HepG2 (cell line): Measurements from ENCODE around the gene PDE1C. TPM values are rescaled to one million over a fixed set of nuclear protein-coding genes. Genes with fewer than 3 reads are reported as not detected.

Experiments
- ATAC-seq: fragments of 200-7000 bp; cut with Tn5 transposase; 3 replicates; pipeline ENCODE4 v1.9.1; 2020; ENCODE audit warnings: mild to moderate bottlenecking, moderate library complexity
- BruUV-seq: library from RNA; stranded (reverse); fragments of 400-500 nt; replicated peaks from 2 replicates; lab custom pipeline; 2021; lab: Mats Ljungman, UMichigan
- CTCF ChIA-PET: fragments of 300-600 bp; formaldehyde crosslinking; extraction: SDS; loops from one replicate; lab custom pipeline; 2021; ENCODE audit warnings: low total read pairs, inconsistent platforms, low intra/inter-chr PET ratio; lab: Yijun Ruan, JAX
- POLR2A ChIA-PET: fragments of 350-600 bp; sonication (Branson Sonifier 250); formaldehyde crosslinking; loops from one replicate; lab custom pipeline; 2020; ENCODE audit warnings: antibody characterized with exemption, inconsistent platforms; lab: Yijun Ruan, JAX
- DNase-seq: peaks from one replicate; pipeline ENCODE4 v3.0.0-alpha.2; 2015; ENCODE audit warnings: low spot score
- FAIRE-seq: peaks from 3 replicates; lab custom pipeline; 2011; peaks lifted over from hg19 to GRCh38; lab: Jason Lieb, UNC
- H2AFZ ChIP-seq: one replicate; pipeline ENCODE4 v1.6.1; 2011; ENCODE audit warnings: low read length, inconsistent platforms
- H3K27ac ChIP-seq: fragments of 300-600 bp; 3 replicates; pipeline ENCODE4 v1.8.0; 2011; ENCODE audit warnings: mixed run types, mild to moderate bottlenecking, mixed read lengths, low read length, inconsistent platforms; ENCODE audit not compliant: insufficient read depth; ENCODE audit errors: extremely low read length
- H3K27me3 ChIP-seq, 2 experiments: fragments of 200-600 bp in 1 of 2; 2 replicates in 1 of 2; 3 replicates in 1 of 2; pipeline versions ENCODE4 v1.6.0 to v1.8.0; 2011; ENCODE audit warnings: low read length in 2 of 2, mild to moderate bottlenecking in 2 of 2, moderate library complexity in 2 of 2, inconsistent platforms in 1 of 2; ENCODE audit not compliant: insufficient read depth in 2 of 2, control insufficient read depth in 1 of 2
- H3K36me3 ChIP-seq, 2 experiments: fragments of 200-600 bp in 1 of 2; replicated peaks in 1 of 2; 2 replicates in 1 of 2; 3 replicates in 1 of 2; pipeline versions ENCODE4 v1.5.1 to v1.8.0; 2011; ENCODE audit warnings: low read length in 2 of 2, inconsistent platforms in 1 of 2; ENCODE audit not compliant: insufficient read depth in 2 of 2, control insufficient read depth in 1 of 2
- H3K4me1 ChIP-seq: 2 replicates; pipeline ENCODE4 v1.5.1; 2012; ENCODE audit warnings: low read length, inconsistent platforms; ENCODE audit not compliant: insufficient read depth
- H3K4me2 ChIP-seq: 2 replicates; pipeline ENCODE4 v1.6.0; 2011; ENCODE audit warnings: low read depth, low read length, inconsistent platforms
- H3K4me3 ChIP-seq, 3 experiments: fragments of 200-600 bp in 1 of 3; sonication (generic), shearing (Covaris generic) in 1 of 3; replicated peaks in 1 of 3; 2 replicates each; pipeline ENCODE4 v1.5.1; 2011 to 2016; ENCODE audit warnings: low read length in 3 of 3, inconsistent platforms in 2 of 3, low read depth in 2 of 3, mild to moderate bottlenecking in 2 of 3, control low read depth in 1 of 3, mixed read lengths in 1 of 3; ENCODE audit not compliant: insufficient read depth in 1 of 3
- H3K79me2 ChIP-seq: one replicate; pipeline ENCODE4 v1.6.1; 2011; ENCODE audit warnings: low read length, inconsistent platforms; ENCODE audit not compliant: insufficient read depth
- H3K9ac ChIP-seq: 2 replicates; pipeline ENCODE4 v1.6.0; 2011; ENCODE audit warnings: mild to moderate bottlenecking, low read depth, low read length, inconsistent platforms; ENCODE audit not compliant: insufficient read depth
- H3K9me3 ChIP-seq: 2 replicates; pipeline ENCODE4 v1.5.1; 2012; ENCODE audit warnings: mild to moderate bottlenecking, low read length
- H4K20me1 ChIP-seq: 2 replicates; pipeline ENCODE4 v1.6.0; 2011; ENCODE audit warnings: inconsistent platforms, mild to moderate bottlenecking, low read length, moderate library complexity; ENCODE audit not compliant: insufficient read depth
- CBX1 ChIP-seq: IDR thresholded peaks from one replicate; pipeline ENCODE4 v1.6.1; 2016; ENCODE audit warnings: antibody characterized with exemption, low read depth
- RCOR2 ChIP-seq: IDR thresholded peaks from 2 replicates; pipeline ENCODE4 v1.6.1; 2016; ENCODE audit warnings: missing biosample characterization, missing genetic modification reagents
- SIN3B ChIP-seq: fragments of 150-350 bp; IDR thresholded peaks from 2 replicates; pipeline ENCODE4 v1.6.1; 2014; ENCODE audit warnings: low read length
- ZBTB42 ChIP-seq: sonication (generic); formaldehyde crosslinking; IDR thresholded peaks from 2 replicates; pipeline ENCODE4 v1.5.0; 2020; ENCODE audit warnings: mild to moderate bottlenecking, missing genetic modification reagents
- ZFX ChIP-seq: sonication (generic); formaldehyde crosslinking; IDR thresholded peaks from 2 replicates; pipeline ENCODE4 v1.4.0; 2020; ENCODE audit warnings: mild to moderate bottlenecking, low read depth, missing genetic modification reagents, moderate library complexity
- ZNF333 ChIP-seq: sonication (generic); formaldehyde crosslinking; IDR thresholded peaks from 2 replicates; pipeline ENCODE4 v1.4.0; 2020; ENCODE audit warnings: mild to moderate bottlenecking, missing genetic modification reagents, borderline replicate concordance
- ZNF337 ChIP-seq: sonication (generic); formaldehyde crosslinking; IDR thresholded peaks from 2 replicates; pipeline ENCODE4 v1.5.1; 2020; ENCODE audit warnings: missing genetic modification reagents, low read depth, mild to moderate bottlenecking, borderline replicate concordance
- ZNF343 ChIP-seq: sonication (generic); formaldehyde crosslinking; IDR thresholded peaks from 2 replicates; pipeline ENCODE4 v1.4.0; 2020; ENCODE audit warnings: mild to moderate bottlenecking, missing genetic modification reagents
- WGBS: methylation state at CpG from one replicate; pipeline ENCODE4 v1.1.6; 2017; ENCODE audit warnings: low lambda C conversion rate; 5-methylcytosine and 5-hydroxymethylcytosine counted together
- in situ Hi-C: cut with HindIII; loops from 2 replicates; pipeline ENCODE4 v1.10.0; 2017; ENCODE audit warnings: low pct_unique_long_range_greater_than_20kb; ENCODE audit not compliant: extremely low pct_ligation_motif_present
- intact Hi-C: fragments of 100-400 bp; cut with micrococcal nuclease; formaldehyde crosslinking; loops from one replicate; pipeline ENCODE4 v1.10.0; 2022; ENCODE audit not compliant: unreplicated experiment
- polyA plus RNA-seq, 8 experiments: library from polyadenylated mRNA; depleted of rRNA in 3 of 8; stranded (reverse) in 7 of 8; unstranded in 1 of 8; fragments of >200 nt; fragmentation: Illumina TruSeq in 4 of 8; extraction: Trizol in 4 of 8; gene quantifications; 2 replicates each; pipeline versions ENCODE4 v1.2.1 to v1.2.3, GENCODE V29; 2011 to 2016; ENCODE audit warnings: low read depth in 4 of 8, missing spikeins in 1 of 8, mixed read lengths in 1 of 8; ENCODE audit not compliant: insufficient read depth in 1 of 8
- total RNA-seq, 5 experiments: library from RNA; depleted of rRNA; stranded (reverse); fragments of >200 nt; fragmentation: Illumina TruSeq; extraction: Trizol; gene quantifications; 2 replicates each; pipeline ENCODE4 v1.2.3, GENCODE V29; 2016; ENCODE audit warnings: low read depth in 1 of 5
- TF ChIP-seq, protein P1 (sequence below): sonication (generic); formaldehyde crosslinking; conservative IDR thresholded peaks from 2 replicates; pipeline ENCODE4 v1.4.0; 2020; ENCODE audit warnings: mild to moderate bottlenecking, missing genetic modification reagents, moderate library complexity
- TF ChIP-seq, protein P2 (sequence below): sonication (generic); formaldehyde crosslinking; IDR thresholded peaks from 2 replicates; pipeline ENCODE4 v1.4.0; 2020; ENCODE audit warnings: missing genetic modification reagents, borderline replicate concordance
- TF ChIP-seq, protein P3 (sequence below): sonication (generic); formaldehyde crosslinking; IDR thresholded peaks from 2 replicates; pipeline ENCODE4 v1.4.0; 2020; ENCODE audit warnings: low read depth, missing genetic modification reagents

The PDE1C gene
- total and polyA plus RNA-seq, 2 of the 13 experiments (the other 11 are each of a cell fraction or from before 2014, with no cell fraction given), result not detected

DNA sequence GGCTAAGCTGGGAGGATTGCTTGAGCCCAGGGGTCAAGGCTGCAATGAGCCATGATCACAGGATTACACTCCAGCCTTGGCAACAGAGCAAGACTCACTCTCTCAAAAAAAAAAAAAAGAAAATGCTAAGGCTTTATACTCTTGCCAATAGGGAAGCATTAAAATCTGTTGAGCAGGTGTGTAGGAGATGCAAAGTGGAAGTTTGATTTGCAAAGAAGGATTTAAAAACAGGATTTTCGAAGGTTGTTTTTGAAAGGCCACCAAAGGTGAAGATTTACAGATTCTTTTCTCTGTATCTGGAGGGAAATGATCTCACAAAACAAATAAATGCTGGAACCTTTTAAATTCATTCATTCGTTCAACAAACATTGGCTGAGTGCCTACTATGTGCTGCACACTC lies 8.6 kb upstream of the PDE1C start:
- ATAC-seq (no peak), FAIRE-seq (no peak)
- H3K27me3 ChIP-seq, result no peaks in the 10 kb centered on the region
- POLR2A ChIA-PET, result no interaction called here
- no peak overlapping the region for H3K27ac ChIP-seq
- no peaks in the 10 kb centered on the region for H3K36me3 ChIP-seq
- H3K4me1 ChIP-seq, result no peaks in the 10 kb centered on the region
- H3K9me3 ChIP-seq, result no peaks in the 10 kb centered on the region
- no peak overlapping the region for H3K9ac ChIP-seq
- TF ChIP-seq SIN3B (no peak), ZNF343 (CRISPR knock-in tag) (no peak), ZFX (CRISPR knock-in tag) (no peak), ZNF337 (CRISPR knock-in tag) (no peak), ZNF333 (no peak), CBX1 (no peak), ZBTB42 (CRISPR knock-in tag) (no peak), RCOR2 (CRISPR knock-in tag) (no peak)
- TF ChIP-seq, protein P1, sequence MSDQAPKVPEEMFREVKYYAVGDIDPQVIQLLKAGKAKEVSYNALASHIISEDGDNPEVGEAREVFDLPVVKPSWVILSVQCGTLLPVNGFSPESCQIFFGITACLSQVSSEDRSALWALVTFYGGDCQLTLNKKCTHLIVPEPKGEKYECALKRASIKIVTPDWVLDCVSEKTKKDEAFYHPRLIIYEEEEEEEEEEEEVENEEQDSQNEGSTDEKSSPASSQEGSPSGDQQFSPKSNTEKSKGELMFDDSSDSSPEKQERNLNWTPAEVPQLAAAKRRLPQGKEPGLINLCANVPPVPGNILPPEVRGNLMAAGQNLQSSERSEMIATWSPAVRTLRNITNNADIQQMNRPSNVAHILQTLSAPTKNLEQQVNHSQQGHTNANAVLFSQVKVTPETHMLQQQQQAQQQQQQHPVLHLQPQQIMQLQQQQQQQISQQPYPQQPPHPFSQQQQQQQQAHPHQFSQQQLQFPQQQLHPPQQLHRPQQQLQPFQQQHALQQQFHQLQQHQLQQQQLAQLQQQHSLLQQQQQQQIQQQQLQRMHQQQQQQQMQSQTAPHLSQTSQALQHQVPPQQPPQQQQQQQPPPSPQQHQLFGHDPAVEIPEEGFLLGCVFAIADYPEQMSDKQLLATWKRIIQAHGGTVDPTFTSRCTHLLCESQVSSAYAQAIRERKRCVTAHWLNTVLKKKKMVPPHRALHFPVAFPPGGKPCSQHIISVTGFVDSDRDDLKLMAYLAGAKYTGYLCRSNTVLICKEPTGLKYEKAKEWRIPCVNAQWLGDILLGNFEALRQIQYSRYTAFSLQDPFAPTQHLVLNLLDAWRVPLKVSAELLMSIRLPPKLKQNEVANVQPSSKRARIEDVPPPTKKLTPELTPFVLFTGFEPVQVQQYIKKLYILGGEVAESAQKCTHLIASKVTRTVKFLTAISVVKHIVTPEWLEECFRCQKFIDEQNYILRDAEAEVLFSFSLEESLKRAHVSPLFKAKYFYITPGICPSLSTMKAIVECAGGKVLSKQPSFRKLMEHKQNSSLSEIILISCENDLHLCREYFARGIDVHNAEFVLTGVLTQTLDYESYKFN (CRISPR knock-in tag), result no peak
- TF ChIP-seq, protein P2, sequence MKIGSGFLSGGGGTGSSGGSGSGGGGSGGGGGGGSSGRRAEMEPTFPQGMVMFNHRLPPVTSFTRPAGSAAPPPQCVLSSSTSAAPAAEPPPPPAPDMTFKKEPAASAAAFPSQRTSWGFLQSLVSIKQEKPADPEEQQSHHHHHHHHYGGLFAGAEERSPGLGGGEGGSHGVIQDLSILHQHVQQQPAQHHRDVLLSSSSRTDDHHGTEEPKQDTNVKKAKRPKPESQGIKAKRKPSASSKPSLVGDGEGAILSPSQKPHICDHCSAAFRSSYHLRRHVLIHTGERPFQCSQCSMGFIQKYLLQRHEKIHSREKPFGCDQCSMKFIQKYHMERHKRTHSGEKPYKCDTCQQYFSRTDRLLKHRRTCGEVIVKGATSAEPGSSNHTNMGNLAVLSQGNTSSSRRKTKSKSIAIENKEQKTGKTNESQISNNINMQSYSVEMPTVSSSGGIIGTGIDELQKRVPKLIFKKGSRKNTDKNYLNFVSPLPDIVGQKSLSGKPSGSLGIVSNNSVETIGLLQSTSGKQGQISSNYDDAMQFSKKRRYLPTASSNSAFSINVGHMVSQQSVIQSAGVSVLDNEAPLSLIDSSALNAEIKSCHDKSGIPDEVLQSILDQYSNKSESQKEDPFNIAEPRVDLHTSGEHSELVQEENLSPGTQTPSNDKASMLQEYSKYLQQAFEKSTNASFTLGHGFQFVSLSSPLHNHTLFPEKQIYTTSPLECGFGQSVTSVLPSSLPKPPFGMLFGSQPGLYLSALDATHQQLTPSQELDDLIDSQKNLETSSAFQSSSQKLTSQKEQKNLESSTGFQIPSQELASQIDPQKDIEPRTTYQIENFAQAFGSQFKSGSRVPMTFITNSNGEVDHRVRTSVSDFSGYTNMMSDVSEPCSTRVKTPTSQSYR, result no peak
- TF ChIP-seq, protein P3, sequence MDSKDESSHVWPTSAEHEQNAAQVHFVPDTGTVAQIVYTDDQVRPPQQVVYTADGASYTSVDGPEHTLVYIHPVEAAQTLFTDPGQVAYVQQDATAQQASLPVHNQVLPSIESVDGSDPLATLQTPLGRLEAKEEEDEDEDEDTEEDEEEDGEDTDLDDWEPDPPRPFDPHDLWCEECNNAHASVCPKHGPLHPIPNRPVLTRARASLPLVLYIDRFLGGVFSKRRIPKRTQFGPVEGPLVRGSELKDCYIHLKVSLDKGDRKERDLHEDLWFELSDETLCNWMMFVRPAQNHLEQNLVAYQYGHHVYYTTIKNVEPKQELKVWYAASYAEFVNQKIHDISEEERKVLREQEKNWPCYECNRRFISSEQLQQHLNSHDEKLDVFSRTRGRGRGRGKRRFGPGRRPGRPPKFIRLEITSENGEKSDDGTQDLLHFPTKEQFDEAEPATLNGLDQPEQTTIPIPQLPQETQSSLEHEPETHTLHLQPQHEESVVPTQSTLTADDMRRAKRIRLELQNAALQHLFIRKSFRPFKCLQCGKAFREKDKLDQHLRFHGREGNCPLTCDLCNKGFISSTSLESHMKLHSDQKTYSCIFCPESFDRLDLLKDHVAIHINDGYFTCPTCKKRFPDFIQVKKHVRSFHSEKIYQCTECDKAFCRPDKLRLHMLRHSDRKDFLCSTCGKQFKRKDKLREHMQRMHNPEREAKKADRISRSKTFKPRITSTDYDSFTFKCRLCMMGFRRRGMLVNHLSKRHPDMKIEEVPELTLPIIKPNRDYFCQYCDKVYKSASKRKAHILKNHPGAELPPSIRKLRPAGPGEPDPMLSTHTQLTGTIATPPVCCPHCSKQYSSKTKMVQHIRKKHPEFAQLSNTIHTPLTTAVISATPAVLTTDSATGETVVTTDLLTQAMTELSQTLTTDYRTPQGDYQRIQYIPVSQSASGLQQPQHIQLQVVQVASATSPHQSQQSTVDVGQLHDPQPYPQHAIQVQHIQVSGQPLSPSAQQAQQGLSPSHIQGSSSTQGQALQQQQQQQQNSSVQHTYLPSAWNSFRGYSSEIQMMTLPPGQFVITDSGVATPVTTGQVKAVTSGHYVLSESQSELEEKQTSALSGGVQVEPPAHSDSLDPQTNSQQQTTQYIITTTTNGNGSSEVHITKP (CRISPR knock-in tag), result no peak
- TF ChIP-seq, all 625 proteins: peak for 0
- Histone ChIP-seq H2AFZ (no peak overlapping the region), H3K4me2 (no peak overlapping the region), H4K20me1 (no peaks in the 10 kb centered on the region), H3K4me3 (no peak overlapping the region), H3K79me2 (no peaks in the 10 kb centered on the region)
- BruUV-seq, result no TSS peak
- intact Hi-C loops (no loop called here), in situ Hi-C loops (no loop called here)
- DNase-seq, result no peak
- CTCF ChIA-PET, result no interaction called here
- whole genome bisulfite sequencing, result 0% methylated on average over 2 of the region's 2 CpGs
